AML-193 (cell line): ENCODE data around the gene ARL15.
A peak's percentile ranks its signal among the peaks of the same experiment; 100 is the strongest.

Experiments used
- DNase-seq, 2 experiments: peaks; one replicate each; lab custom pipeline; 2025; lab: John Stamatoyannopoulos, UW

Gene ARL15

GRCh38 chr5:54247226-54247625 is 63.1 kb downstream of the ARL15 start:
- no peak for DNase-seq

GRCh38 chr5:54243483-54244080 is 66.8 kb downstream of the ARL15 start:
- DNase-seq = peak; percentile 46 to 52

- no peak for DNase-seq
Measured at GRCh38 chr5:54242297-54242696, 68.1 kb downstream of the ARL15 start.

- DNase-seq = peak; percentile 56 to 66
Measured at GRCh38 chr5:54234304-54234933, 76.0 kb downstream of the ARL15 start.

GRCh38 chr5:54230936-54231685 is 79.3 kb downstream of the ARL15 start:
- no peak for DNase-seq

- peak; percentile 42 to 53 for DNase-seq
Measured at GRCh38 chr5:54229041-54229780, 81.2 kb downstream of the ARL15 start.

GRCh38 chr5:54227759-54228158 is 82.6 kb downstream of the ARL15 start:
- no peak for DNase-seq

GRCh38 chr5:54227109-54227508 is 83.3 kb downstream of the ARL15 start:
- DNase-seq = no peak

- no peak for DNase-seq
Measured at GRCh38 chr5:54226215-54226614, 84.2 kb downstream of the ARL15 start.

- no peak for DNase-seq
Measured at GRCh38 chr5:54224103-54224826, 86.1 kb downstream of the ARL15 start.

GRCh38 chr5:54222336-54222735 is 88.0 kb downstream of the ARL15 start:
- DNase-seq = no peak

- no peak for DNase-seq
Measured at GRCh38 chr5:54221135-54221534, 89.2 kb downstream of the ARL15 start.

GRCh38 chr5:54220230-54221040 is 89.9 kb downstream of the ARL15 start:
- DNase-seq = no peak

GRCh38 chr5:54217826-54218503 is 92.4 kb downstream of the ARL15 start:
- DNase-seq = peak; percentile 60 to 63

GRCh38 chr5:54215233-54215736 is 95.1 kb downstream of the ARL15 start:
- no peak for DNase-seq

GRCh38 chr5:54214722-54215121 is 95.7 kb downstream of the ARL15 start:
- no peak for DNase-seq

- DNase-seq = no peak
Measured at GRCh38 chr5:54212331-54212730, 98.0 kb downstream of the ARL15 start.

- no peak for DNase-seq
Measured at GRCh38 chr5:54211912-54212311, 98.5 kb downstream of the ARL15 start.

GRCh38 chr5:54207566-54207965 is 102.8 kb downstream of the ARL15 start:
- no peak for DNase-seq

GRCh38 chr5:54206580-54207229 is 103.7 kb downstream of the ARL15 start:
- no peak for DNase-seq
